IPS DF 4.7 (cell line): ENCODE measurements around the gene RNF208.
"Not testable (repeated sequence)": the region's sequence is repeated elsewhere in the genome, so short reads cannot be mapped to it uniquely, and the experiment has no call there.

Experiments used
- DNase-seq: peaks from one replicate; pipeline ENCODE4 v3.0.0-alpha.2; 2013; ENCODE audit warnings: low spot score; ENCODE audit errors: extremely low read depth

RNF208 gene

GRCh38 chr9:137240318-137240840, 18.3 kb upstream of the RNF208 start:
- no peak for DNase-seq

GRCh38 chr9:137239541-137240200, 17.6 kb upstream of the RNF208 start:
- not testable (repeated sequence) for DNase-seq

GRCh38 chr9:137237759-137238726, 16.0 kb upstream of the RNF208 start:
- DNase-seq, result no peak

GRCh38 chr9:137236936-137237421, 14.9 kb upstream of the RNF208 start:
- no peak for DNase-seq

GRCh38 chr9:137236238-137236935, 14.3 kb upstream of the RNF208 start:
- no peak for DNase-seq

- no peak for DNase-seq
These were observed 13.6 kb upstream of the RNF208 start for GRCh38 chr9:137235424-137236237.

GRCh38 chr9:137234758-137235423, 12.9 kb upstream of the RNF208 start:
- DNase-seq, result no peak

DNA sequence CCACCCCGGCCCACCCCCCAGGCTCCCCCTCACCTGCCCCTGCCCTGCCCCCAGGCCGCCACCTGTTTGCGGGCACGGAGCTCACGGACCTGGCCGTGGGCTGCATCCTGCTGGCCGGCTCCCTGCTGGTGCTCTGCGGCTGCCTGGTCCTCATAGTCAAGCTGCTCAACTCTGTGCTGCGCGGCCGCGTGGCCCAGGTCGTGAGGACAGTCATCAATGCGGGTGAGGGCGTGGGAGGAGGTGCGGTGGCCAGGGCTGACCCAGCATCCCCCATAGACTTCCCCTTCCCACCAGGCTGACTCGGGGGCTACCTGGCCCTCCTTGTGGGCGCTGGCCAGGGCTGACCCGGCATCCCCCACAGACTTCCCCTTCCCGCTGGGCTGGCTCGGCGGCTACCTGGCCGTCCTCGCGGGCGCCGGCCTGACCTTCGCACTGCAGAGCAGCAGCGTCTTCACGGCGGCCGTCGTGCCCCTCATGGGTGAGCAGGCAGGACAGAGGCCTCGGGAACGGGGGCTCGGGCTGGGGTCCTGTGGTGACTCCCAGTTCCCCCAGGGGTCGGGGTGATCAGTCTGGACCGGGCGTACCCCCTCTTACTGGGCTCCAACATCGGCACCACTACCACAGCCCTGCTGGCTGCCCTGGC, 12.1 kb upstream of the RNF208 start:
- DNase-seq, result no peak

GRCh38 chr9:137233143-137233980, 11.3 kb upstream of the RNF208 start:
- DNase-seq, result no peak

GRCh38 chr9:137232510-137232909, 10.5 kb upstream of the RNF208 start:
- no peak for DNase-seq

- DNase-seq, result no peak
These were observed 10.1 kb upstream of the RNF208 start for GRCh38 chr9:137232101-137232500.

GRCh38 chr9:137231372-137232039, 9.5 kb upstream of the RNF208 start:
- DNase-seq, result no peak

DNA sequence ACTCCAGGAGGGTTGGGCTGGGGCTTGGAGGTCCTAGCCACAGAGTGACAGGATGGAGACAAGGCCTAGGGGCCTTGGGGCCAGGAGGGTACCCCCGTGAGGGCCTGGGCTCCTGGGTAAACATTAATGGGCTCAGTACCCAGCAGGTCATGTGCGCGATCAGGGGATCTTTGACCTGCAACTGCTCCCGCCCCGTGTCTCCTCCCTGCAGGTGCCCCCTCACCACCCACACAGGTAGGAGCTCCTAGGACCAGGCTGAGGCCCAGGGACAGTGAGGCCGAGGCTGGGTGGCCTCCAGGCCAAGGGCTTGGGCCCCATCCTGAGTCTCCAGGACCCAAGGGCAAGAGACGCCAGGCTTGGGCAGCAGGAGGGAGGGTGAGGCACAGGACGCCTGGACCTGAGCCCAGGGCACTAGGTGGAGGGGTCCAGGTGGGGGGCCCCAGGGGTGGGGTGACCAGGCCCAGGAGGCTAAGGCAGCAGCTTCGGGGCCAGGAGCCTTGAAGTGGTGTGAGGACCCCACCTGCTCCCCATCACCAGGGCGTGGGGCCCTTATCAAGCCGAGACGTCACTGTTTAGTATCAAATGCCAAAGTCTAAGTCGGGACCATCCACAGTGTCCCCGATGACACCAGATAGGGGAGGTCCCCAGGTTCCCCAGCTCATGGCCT, 8.8 kb upstream of the RNF208 start, which contains the start of gene SLC34A3:
Gene SLC34A3 (plus strand): TSS at position 197 of the 667 bp plus-strand sequence. CDS start 802 bp downstream, outside the sequence.
- no peak for DNase-seq

DNA sequence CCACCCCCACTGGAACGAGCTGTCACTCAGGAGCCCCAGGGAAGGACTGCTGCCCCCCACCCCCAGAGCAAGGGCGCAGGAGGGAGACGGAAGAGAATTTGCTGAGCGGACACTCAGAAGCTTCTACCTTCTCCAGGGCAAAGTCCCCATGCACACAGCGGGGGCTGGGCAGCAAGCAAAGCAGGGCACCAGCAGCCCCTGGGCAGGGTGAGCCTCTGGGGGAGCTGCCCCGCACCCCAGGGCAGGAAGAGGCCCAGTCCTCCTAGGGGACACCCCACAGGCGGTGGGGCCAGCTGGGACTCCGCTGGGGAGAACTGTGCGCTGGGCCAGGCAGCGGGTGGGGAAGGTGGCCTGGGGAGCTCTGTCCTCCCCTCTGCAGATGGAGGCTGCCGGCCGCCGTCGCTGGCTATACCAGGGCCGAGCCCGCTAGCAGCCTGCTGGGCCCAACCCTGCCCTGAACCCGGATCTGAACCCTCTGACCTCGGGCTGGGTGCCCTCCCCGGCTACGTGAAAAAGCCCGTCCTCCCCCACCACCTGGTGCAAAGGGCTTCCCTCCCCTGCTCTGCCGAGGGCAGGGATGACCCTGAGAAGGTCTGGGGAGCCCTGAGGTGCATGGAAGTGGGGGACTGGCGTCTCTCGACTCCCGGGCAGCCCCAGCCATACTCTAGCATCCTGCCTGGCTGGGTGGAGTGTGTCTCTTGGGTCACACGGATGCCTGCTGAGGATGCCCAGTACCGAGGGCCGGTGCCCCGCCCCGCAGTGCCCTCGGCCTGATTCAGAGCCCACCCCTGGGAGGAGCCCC, 8.1 kb upstream of the RNF208 start:
- no peak for DNase-seq

- DNase-seq, result no peak
These were observed 7.2 kb upstream of the RNF208 start for GRCh38 chr9:137228968-137229896.
